Stomach (tissue), 9 donors: Measurements from ENCODE around the gene USP34. TPM values are rescaled to one million over a fixed set of nuclear protein-coding genes. Genes with fewer than 3 reads are reported as not detected.

Source experiments
- DNase-seq, 2 donors: peaks; one replicate each; pipeline versions ENCODE4 v3.0.0 to v3.0.0-alpha.2; 2013 to 2019
- H3K27ac ChIP-seq, 5 donors: fragments of 200-600 bp in 4 of 5; sonication (generic) in 4 of 5; one replicate each; pipeline ENCODE4 v1.5.1; 2013 to 2019; ENCODE audit warnings: mild to moderate bottlenecking in 1 of 5, moderate library complexity in 1 of 5
- H3K27me3 ChIP-seq, 3 donors: fragments of 200-600 bp; sonication (generic); one replicate each; pipeline ENCODE4 v1.5.1; 2017 to 2019; ENCODE audit warnings: mixed run types in 1 of 3
- H3K36me3 ChIP-seq, 4 donors: fragments of 200-600 bp; sonication (generic); 1 replicate in 3 of 4; 2 replicates in 1 of 4; pipeline ENCODE4 v1.5.1; 2016 to 2019
- H3K4me1 ChIP-seq, 4 donors: fragments of 200-600 bp; sonication (generic); one replicate each; pipeline ENCODE4 v1.5.1; 2016 to 2019
- H3K4me3 ChIP-seq, 4 donors: fragments of 200-600 bp; sonication (generic) in 3 of 4; one replicate each; pipeline ENCODE4 v1.5.1; 2016 to 2019; ENCODE audit warnings: mild to moderate bottlenecking in 1 of 4
- H3K9me3 ChIP-seq, 4 donors: fragments of 200-600 bp; sonication (generic); one replicate each; pipeline ENCODE4 v1.5.1; 2016 to 2019
- EP300 ChIP-seq: sonication (generic); formaldehyde crosslinking; IDR thresholded peaks from one replicate; pipeline ENCODE4 v1.6.1; 2017; ENCODE audit warnings: antibody characterized with exemption
- POLR2A ChIP-seq, 4 donors: fragments of 450-650 bp; IDR thresholded peaks; one replicate each; pipeline ENCODE4 v1.6.1; 2016; ENCODE audit warnings: antibody characterized with exemption in 4 of 4, control low read depth in 2 of 4, mild to moderate bottlenecking in 1 of 4, moderate library complexity in 1 of 4
- POLR2AphosphoS5 ChIP-seq, 3 donors: sonication (generic); formaldehyde crosslinking; IDR thresholded peaks; one replicate each; pipeline ENCODE4 v1.6.1; 2016; ENCODE audit warnings: antibody characterized with exemption in 3 of 3
- WGBS, 5 donors: extraction: QIAGEN DNeasy Blood & Tissue Kit in 3 of 5; methylation state at CpG; one replicate each; pipeline versions ENCODE4 v1.1.5 to v1.1.7; 2013 to 2018; 5-methylcytosine and 5-hydroxymethylcytosine counted together
- intact Hi-C: fragments of 100-400 bp; cut with DNase I; formaldehyde crosslinking; loops from one replicate; pipeline ENCODE4 v1.15.1; 2023; ENCODE audit warnings: low total_unique reads
- polyA plus RNA-seq, 3 donors: library from polyadenylated mRNA; stranded (reverse); fragments of 200-250 nt; gene quantifications; one replicate each; pipeline ENCODE4 v1.2.3, GENCODE V29; 2013
- total RNA-seq, 5 donors: library from RNA; depleted of rRNA; stranded (reverse); fragments of >200 nt; gene quantifications; one replicate each; pipeline versions ENCODE4 v1.1.0 to v1.2.3, GENCODE V29; 2014 to 2016
- TF ChIP-seq, protein P1 (sequence below), 7 experiments: fragments of 450-650 bp in 4 of 7; fragments of 200-600 bp in 3 of 7; sonication (generic) in 3 of 7; IDR thresholded peaks; one replicate each; pipeline ENCODE4 v1.5.1; 2016 to 2019; ENCODE audit warnings: antibody characterized with exemption in 7 of 7, control low read depth in 2 of 7, mild to moderate bottlenecking in 1 of 7
- donor health status: healthy with polysubstance abuse.
- donor health status: Bipolar disorder and iron deficiency.
- donor health status: healthy.

Gene USP34
- total and polyA plus RNA-seq, 8 donors, result 21.1 to 300 (median 73.2) TPM

DNA sequence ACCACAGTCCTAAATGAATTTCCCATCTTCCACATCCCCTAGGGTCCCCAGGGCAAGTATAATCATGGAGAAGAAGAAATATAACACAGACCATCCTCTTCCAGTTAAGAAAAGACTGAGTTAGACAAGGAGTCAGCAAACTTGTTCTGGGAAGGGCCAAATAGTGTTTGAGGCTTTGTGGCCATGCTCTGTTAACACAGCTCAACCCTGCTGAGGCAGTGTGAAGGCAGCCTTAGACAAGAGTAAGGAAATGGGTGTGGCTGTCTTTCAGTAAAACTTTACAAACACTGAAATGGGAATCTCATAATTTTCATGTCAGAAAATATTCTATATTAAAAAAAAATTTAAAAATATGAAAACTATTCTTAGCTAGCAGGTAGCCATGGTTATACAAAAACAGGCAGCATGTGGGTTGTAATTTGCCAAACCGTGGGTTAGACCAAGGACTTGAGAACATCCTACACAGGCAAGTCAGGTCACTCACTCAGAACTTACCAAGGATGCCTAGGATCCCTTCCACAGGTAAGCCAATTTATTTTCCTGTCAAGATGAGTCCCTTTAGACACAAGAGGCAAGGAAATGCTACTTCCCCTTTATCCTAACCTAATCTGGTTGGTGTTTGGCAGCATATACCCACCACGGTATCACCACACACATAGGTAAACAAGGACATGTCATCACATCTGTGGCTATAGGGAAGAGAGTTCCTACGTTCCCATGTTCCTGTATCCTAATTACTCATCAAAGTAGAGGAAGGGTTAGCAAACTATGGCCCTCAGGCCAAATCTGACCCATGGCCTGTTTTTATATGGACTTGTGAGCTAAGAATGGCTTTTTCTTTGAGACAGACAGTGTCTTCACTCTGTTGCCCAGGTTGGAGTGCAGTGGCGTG, 277.0 kb downstream of the USP34 start:
- peaks cover 0 to 10% (median 4%) of the 10 kb centered on the region in 4 donors for H3K4me1 ChIP-seq
- H3K27me3 ChIP-seq, result no peaks in the 10 kb centered on the region
- intact Hi-C loops, result no loop called here
- DNase-seq, result peak in 1 of 2 donors; percentile 16
- peaks cover 12 to 79% (median 74%) of the 10 kb centered on the region in 4 donors for H3K36me3 ChIP-seq
- H3K9me3 ChIP-seq, result no peaks in the 10 kb centered on the region
- no peak overlapping the region for H3K4me3 ChIP-seq
- TF ChIP-seq, protein P1, sequence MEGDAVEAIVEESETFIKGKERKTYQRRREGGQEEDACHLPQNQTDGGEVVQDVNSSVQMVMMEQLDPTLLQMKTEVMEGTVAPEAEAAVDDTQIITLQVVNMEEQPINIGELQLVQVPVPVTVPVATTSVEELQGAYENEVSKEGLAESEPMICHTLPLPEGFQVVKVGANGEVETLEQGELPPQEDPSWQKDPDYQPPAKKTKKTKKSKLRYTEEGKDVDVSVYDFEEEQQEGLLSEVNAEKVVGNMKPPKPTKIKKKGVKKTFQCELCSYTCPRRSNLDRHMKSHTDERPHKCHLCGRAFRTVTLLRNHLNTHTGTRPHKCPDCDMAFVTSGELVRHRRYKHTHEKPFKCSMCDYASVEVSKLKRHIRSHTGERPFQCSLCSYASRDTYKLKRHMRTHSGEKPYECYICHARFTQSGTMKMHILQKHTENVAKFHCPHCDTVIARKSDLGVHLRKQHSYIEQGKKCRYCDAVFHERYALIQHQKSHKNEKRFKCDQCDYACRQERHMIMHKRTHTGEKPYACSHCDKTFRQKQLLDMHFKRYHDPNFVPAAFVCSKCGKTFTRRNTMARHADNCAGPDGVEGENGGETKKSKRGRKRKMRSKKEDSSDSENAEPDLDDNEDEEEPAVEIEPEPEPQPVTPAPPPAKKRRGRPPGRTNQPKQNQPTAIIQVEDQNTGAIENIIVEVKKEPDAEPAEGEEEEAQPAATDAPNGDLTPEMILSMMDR (IDR thresholded peaks at IDR 0.05), result no peak
- TF ChIP-seq EP300 (no peak), POLR2AphosphoS5 (IDR thresholded peaks at IDR 0.05) (no peak), POLR2A (IDR thresholded peaks at IDR 0.05) (no peak)
- WGBS, 5 donors, result 68 to 77% (median 73%) methylated on average over 4 of the region's 4 CpGs
- no peak overlapping the region for H3K27ac ChIP-seq

DNA sequence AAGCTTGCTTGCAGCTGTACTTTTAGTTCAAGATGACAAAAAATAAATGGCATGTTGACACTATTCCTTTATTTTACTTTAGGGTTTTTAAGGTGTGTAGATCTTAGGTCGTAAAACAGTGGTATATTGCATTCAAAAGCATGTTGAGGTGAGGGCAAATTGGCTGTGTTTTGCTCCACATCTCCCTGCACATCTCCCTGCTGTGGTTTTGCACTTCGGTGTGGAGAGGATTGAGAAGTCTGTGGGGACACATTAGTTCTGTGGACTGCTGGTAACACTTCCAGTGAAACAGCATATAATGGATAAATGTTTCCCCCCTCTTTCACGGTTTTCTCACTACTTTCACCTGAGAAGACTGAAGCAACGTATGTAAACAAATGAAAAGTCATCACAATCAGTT, 283.8 kb downstream of the USP34 start:
- H3K4me3 ChIP-seq, result no peak overlapping the region
- H3K9me3 ChIP-seq, result no peaks in the 10 kb centered on the region
- intact Hi-C loops, result no loop called here
- H3K36me3 ChIP-seq, result peaks cover 74 to 100% (median 99%) of the 10 kb centered on the region in 4 donors
- WGBS, 5 donors, result 73 to 88% (median 83%) methylated on average over 4 of the region's 4 CpGs
- peaks cover 0 to 31% (median 8%) of the 10 kb centered on the region in 4 donors for H3K4me1 ChIP-seq
- DNase-seq, result no peak
- no peak for TF ChIP-seq EP300
- no peak for TF ChIP-seq POLR2AphosphoS5 (IDR thresholded peaks at IDR 0.05)
- TF ChIP-seq POLR2A (IDR thresholded peaks at IDR 0.05), result no peak
- TF ChIP-seq, protein P1 (IDR thresholded peaks at IDR 0.05), result no peak
- H3K27ac ChIP-seq, result no peak overlapping the region
- H3K27me3 ChIP-seq, result no peaks in the 10 kb centered on the region

DNA sequence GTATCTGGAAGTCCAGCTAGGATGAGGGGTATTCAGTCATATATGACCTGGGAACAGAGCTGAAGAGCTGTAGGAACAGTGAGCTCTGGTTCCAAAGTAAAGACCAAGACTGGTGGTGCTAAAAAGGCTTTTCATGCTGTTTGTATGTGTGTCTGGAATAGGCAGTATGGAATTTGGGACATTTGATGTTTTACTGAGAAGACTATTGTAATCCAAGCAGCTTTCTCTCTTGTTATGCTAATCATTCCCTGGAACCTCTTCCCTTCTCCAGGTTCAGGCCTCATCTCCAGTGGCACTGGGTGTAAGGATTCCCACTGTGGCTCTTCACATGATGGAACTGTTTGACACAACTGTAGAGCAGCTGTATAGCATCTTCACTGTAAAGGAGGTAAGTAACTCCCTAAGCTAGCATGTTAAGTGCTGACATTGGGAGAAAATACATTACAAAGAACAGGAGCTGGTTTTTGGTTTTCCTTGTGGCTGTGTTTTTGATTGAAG, 285.6 kb downstream of the USP34 start:
- peaks cover 85 to 100% (median 97%) of the 10 kb centered on the region in 4 donors for H3K36me3 ChIP-seq
- no peaks in the 10 kb centered on the region for H3K9me3 ChIP-seq
- H3K27me3 ChIP-seq, result no peaks in the 10 kb centered on the region
- DNase-seq, result no peak
- no peak overlapping the region for H3K4me3 ChIP-seq
- peaks cover 17 to 49% (median 26%) of the 10 kb centered on the region in 4 donors for H3K4me1 ChIP-seq
- H3K27ac ChIP-seq, result no peak overlapping the region
- TF ChIP-seq, protein P1 (IDR thresholded peaks at IDR 0.05), result no peak
- no peak for TF ChIP-seq EP300
- no peak for TF ChIP-seq POLR2AphosphoS5 (IDR thresholded peaks at IDR 0.05)
- no peak for TF ChIP-seq POLR2A (IDR thresholded peaks at IDR 0.05)
- intact Hi-C loops, result no loop called here

DNA sequence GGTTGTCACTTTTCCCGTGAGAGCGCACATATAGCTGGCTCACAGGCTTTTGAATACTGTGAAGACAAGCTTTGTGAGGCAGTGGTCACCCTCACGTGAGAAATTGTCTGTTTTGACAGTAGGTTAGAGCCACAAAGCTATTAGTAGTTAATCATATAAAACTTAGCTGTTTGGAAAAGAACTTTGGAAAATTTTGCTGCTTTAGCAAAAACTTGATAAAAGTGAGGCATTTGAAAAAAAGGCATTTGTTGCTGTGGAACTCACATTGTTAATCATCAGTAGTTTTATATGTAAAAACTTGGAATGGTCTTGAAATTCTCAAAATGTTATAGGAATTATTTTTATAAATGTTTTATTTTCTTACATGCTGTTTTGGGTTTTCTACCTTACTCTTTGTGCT, 286.6 kb downstream of the USP34 start:
- TF ChIP-seq POLR2AphosphoS5 (IDR thresholded peaks at IDR 0.05), result no peak
- TF ChIP-seq EP300, result no peak
- TF ChIP-seq, protein P1 (IDR thresholded peaks at IDR 0.05), result no peak
- TF ChIP-seq POLR2A (IDR thresholded peaks at IDR 0.05), result no peak
- H3K36me3 ChIP-seq, result peaks cover 78 to 94% (median 87%) of the 10 kb centered on the region in 4 donors
- DNase-seq, result no peak
- H3K4me1 ChIP-seq, result peaks cover 27 to 60% (median 36%) of the 10 kb centered on the region in 4 donors
- no peak overlapping the region for H3K4me3 ChIP-seq
- WGBS, 5 donors, result 82 to 94% (median 92%) methylated on average over 3 of the region's 3 CpGs
- H3K27ac ChIP-seq, result no peak overlapping the region
- no peaks in the 10 kb centered on the region for H3K27me3 ChIP-seq
- intact Hi-C loops, result no loop called here
- no peaks in the 10 kb centered on the region for H3K9me3 ChIP-seq
